ENCODE data around the gene AATK. TPM values are rescaled to one million over a fixed set of nuclear protein-coding genes. Genes with fewer than 3 reads are reported as not detected.

The AATK gene
- total and polyA plus RNA-seq, 2 of the 13 experiments (the other 11 are each of a cell fraction or from before 2014, with no cell fraction given) = 2.9 to 8.4 TPM

GRCh38 chr17:81070541-81071246, 95.3 kb downstream of the AATK start (continued):
- no peak for TF ChIP-seq ZBTB40 (IDR thresholded peaks at IDR 0.05)
- TF ChIP-seq ZBTB40 (CRISPR knock-in tag; IDR thresholded peaks at IDR 0.05) = no peak
- no peak for TF ChIP-seq POLR2AphosphoS2 (IDR thresholded peaks at IDR 0.05; ENCODE audit: low read depth, low read length)
- no peak for TF ChIP-seq ZBED4 (CRISPR knock-in tag; IDR thresholded peaks at IDR 0.05; ENCODE audit: borderline replicate concordance)
- no peak for TF ChIP-seq POLR2A (IDR thresholded peaks at IDR 0.05; ENCODE audit: insufficient read depth in 1 of 2, low read depth in 2 of 2, low read length in 2 of 2)
- no peak; the same call in 1 of the 2 replicates for TF ChIP-seq GABPB1 (CRISPR knock-in tag; IDR thresholded peaks at IDR 0.05)
- TF ChIP-seq KAT7 (CRISPR knock-in tag; IDR thresholded peaks at IDR 0.05; ENCODE audit: borderline replicate concordance) = no peak
- no peak for TF ChIP-seq BRD4 (CRISPR knock-in tag; IDR thresholded peaks at IDR 0.05)
- TF ChIP-seq PREB (CRISPR knock-in tag; IDR thresholded peaks at IDR 0.05) = no peak
- TF ChIP-seq ZBTB1 (CRISPR knock-in tag; IDR thresholded peaks at IDR 0.05; ENCODE audit: borderline replicate concordance) = no peak
- no peak for TF ChIP-seq ZNF607 (CRISPR knock-in tag; IDR thresholded peaks at IDR 0.05; ENCODE audit: borderline replicate concordance)
- no peak for TF ChIP-seq SNAPC2 (CRISPR knock-in tag; IDR thresholded peaks at IDR 0.05)
- TF ChIP-seq PRPF4 (IDR thresholded peaks at IDR 0.05; ENCODE audit: low read depth, low read length, poor library complexity, severe bottlenecking) = no peak
- TF ChIP-seq ELK4 (CRISPR knock-in tag; IDR thresholded peaks at IDR 0.05; ENCODE audit: borderline replicate concordance) = no peak

Data from HepG2 (cell line).